Measurements from ENCODE around the gene IMP3. TPM values are rescaled to one million over a fixed set of nuclear protein-coding genes. Genes with fewer than 3 reads are reported as not detected.

Gene IMP3
- total and polyA plus RNA-seq, 9 of the 15 experiments (the other 6 are each of a cell fraction or from before 2014, with no cell fraction given) = 14.5 to 160 (median 74.4) TPM

- 0 out of 4 replicates have a peak, but pooled peaks of 1 of the 2 experiments have one; percentile 74 for TF ChIP-seq MLX (CRISPR knock-in tag; conservative IDR thresholded peaks at IDR 0.05)
- TF ChIP-seq, protein P1, sequence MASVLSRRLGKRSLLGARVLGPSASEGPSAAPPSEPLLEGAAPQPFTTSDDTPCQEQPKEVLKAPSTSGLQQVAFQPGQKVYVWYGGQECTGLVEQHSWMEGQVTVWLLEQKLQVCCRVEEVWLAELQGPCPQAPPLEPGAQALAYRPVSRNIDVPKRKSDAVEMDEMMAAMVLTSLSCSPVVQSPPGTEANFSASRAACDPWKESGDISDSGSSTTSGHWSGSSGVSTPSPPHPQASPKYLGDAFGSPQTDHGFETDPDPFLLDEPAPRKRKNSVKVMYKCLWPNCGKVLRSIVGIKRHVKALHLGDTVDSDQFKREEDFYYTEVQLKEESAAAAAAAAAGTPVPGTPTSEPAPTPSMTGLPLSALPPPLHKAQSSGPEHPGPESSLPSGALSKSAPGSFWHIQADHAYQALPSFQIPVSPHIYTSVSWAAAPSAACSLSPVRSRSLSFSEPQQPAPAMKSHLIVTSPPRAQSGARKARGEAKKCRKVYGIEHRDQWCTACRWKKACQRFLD (CRISPR knock-in tag; IDR thresholded peaks at IDR 0.05) = peak; percentile 21; the same call in 1 of the 2 replicates
- TF ChIP-seq NCOA6 (IDR thresholded peaks at IDR 0.05) = no peak
- no peak for TF ChIP-seq HNRNPH1 (optimal IDR thresholded peaks at IDR 0.05; ENCODE audit: low read depth, low read length)
- peak; percentile 49; the same call in 1 of the 2 replicates for TF ChIP-seq TAF7 (tag; IDR thresholded peaks at IDR 0.05)
- TF ChIP-seq, protein P2, sequence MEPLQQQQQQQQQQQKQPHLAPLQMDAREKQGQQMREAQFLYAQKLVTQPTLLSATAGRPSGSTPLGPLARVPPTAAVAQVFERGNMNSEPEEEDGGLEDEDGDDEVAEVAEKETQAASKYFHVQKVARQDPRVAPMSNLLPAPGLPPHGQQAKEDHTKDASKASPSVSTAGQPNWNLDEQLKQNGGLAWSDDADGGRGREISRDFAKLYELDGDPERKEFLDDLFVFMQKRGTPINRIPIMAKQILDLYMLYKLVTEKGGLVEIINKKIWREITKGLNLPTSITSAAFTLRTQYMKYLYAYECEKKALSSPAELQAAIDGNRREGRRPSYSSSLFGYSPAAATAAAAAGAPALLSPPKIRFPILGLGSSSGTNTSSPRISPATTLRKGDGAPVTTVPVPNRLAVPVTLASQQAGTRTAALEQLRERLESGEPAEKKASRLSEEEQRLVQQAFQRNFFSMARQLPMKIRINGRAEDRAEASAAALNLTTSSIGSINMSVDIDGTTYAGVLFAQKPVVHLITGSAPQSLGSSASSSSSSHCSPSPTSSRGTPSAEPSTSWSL (CRISPR knock-in tag; IDR thresholded peaks at IDR 0.05; ENCODE audit: borderline replicate concordance) = no peak
- TF ChIP-seq ARID2 (IDR thresholded peaks at IDR 0.05) = no peak
- TF ChIP-seq NFYB (IDR thresholded peaks at IDR 0.05; ENCODE audit: extremely low read depth, insufficient read length) = peak; percentile 94
- TF ChIP-seq TCF7 (IDR thresholded peaks at IDR 0.05; ENCODE audit: borderline replicate concordance) = no peak
- no peak for TF ChIP-seq MYNN (IDR thresholded peaks at IDR 0.05)
- TF ChIP-seq MYNN (CRISPR knock-in tag; IDR thresholded peaks at IDR 0.05) = no peak
- TF ChIP-seq PCBP2 (IDR thresholded peaks at IDR 0.05; ENCODE audit: low read depth, low read length, poor library complexity, severe bottlenecking) = no peak
- TF ChIP-seq HMG20A (CRISPR knock-in tag; conservative IDR thresholded peaks at IDR 0.05) = no peak
- no peak for TF ChIP-seq GTF2B (IDR thresholded peaks at IDR 0.05; ENCODE audit: extremely low read depth, insufficient read length)
- no peak for TF ChIP-seq ZNF274 (IDR thresholded peaks at IDR 0.05; ENCODE audit: borderline replicate concordance, low read depth, low read length)
- TF ChIP-seq GATA2 (CRISPR knock-in tag; IDR thresholded peaks at IDR 0.05) = no peak; the same call in 1 of the 2 replicates
- no peak for TF ChIP-seq NFE2L1 (tag; IDR thresholded peaks at IDR 0.05; ENCODE audit: borderline replicate concordance, low read depth)
- no peak for TF ChIP-seq DLX4 (CRISPR knock-in tag; IDR thresholded peaks at IDR 0.05)
- TF ChIP-seq SOX6 (IDR thresholded peaks at IDR 0.05) = no peak
- TF ChIP-seq SMARCC2 (IDR thresholded peaks at IDR 0.05; ENCODE audit: low read depth) = no peak
- TF ChIP-seq ZBTB5 (IDR thresholded peaks at IDR 0.05) = no peak
Observed at GRCh38 chr15:75639709-75640482, at the start of gene IMP3 (continued).
